Heart right ventricle (tissue), 16 donors: ENCODE measurements around the gene PHACTR2. TPM values are rescaled to one million over a fixed set of nuclear protein-coding genes. Genes with fewer than 3 reads are reported as not detected.

Experiments
- ATAC-seq, 8 donors: fragments of 200-7000 bp; cut with Tn5 transposase; one replicate each; pipeline ENCODE4 v1.9.1; 2020; ENCODE audit warnings: mild to moderate bottlenecking in 8 of 8, moderate library complexity in 8 of 8, moderate number of reproducible peaks in 1 of 8
- DNase-seq, 2 donors: peaks; one replicate each; pipeline ENCODE4 v3.0.0-alpha.2; 2020
- H3K27ac ChIP-seq, 10 donors: fragments of 200-600 bp; sonication (generic) in 2 of 10; one replicate each; pipeline versions ENCODE4 v1.5.0 to v1.8.0; 2020 to 2022; ENCODE audit warnings: mild to moderate bottlenecking in 3 of 10
- H3K27me3 ChIP-seq, 7 donors: fragments of 200-600 bp; one replicate each; pipeline ENCODE4 v1.8.0; 2021 to 2022; ENCODE audit warnings: mild to moderate bottlenecking in 2 of 7
- H3K36me3 ChIP-seq, 9 donors: fragments of 200-600 bp; sonication (generic) in 1 of 9; one replicate each; pipeline versions ENCODE4 v1.5.0 to v1.8.0; 2020 to 2022; ENCODE audit warnings: mild to moderate bottlenecking in 2 of 9
- H3K4me1 ChIP-seq, 9 donors: fragments of 200-600 bp; sonication (generic) in 1 of 9; one replicate each; pipeline versions ENCODE4 v1.5.0 to v1.8.0; 2020 to 2022; ENCODE audit warnings: mild to moderate bottlenecking in 4 of 9
- H3K4me3 ChIP-seq, 10 donors: fragments of 200-600 bp; sonication (generic) in 2 of 10; one replicate each; pipeline versions ENCODE4 v1.5.0 to v1.8.0; 2020 to 2022; ENCODE audit warnings: mild to moderate bottlenecking in 7 of 10, moderate library complexity in 2 of 10
- H3K9me3 ChIP-seq, 11 donors: fragments of 200-600 bp in 10 of 11; sonication (generic) in 2 of 11; one replicate each; pipeline versions ENCODE4 v1.5.0 to v1.8.0; 2013 to 2022; ENCODE audit warnings: mild to moderate bottlenecking in 2 of 11, control low read depth in 1 of 11, moderate library complexity in 1 of 11
- CTCF ChIP-seq, 9 donors: fragments of 200-600 bp; sonication (generic) in 2 of 9; IDR thresholded peaks; one replicate each; pipeline versions ENCODE4 v1.5.0 to v1.8.0; 2021 to 2022; ENCODE audit warnings: antibody characterized with exemption in 9 of 9, mild to moderate bottlenecking in 5 of 9, moderate library complexity in 1 of 9
- WGBS, 2 donors: extraction: QIAGEN DNeasy Blood & Tissue Kit; methylation state at CpG; one replicate each; pipeline ENCODE4 v1.1.7; 2013; ENCODE audit warnings: inconsistent platforms in 1 of 2; 5-methylcytosine and 5-hydroxymethylcytosine counted together
- intact Hi-C, 10 donors: fragments of 100-400 bp; cut with DNase I; formaldehyde crosslinking; loops; one replicate each; pipeline versions ENCODE4 v1.11.1 to v1.14.2; 2022
- polyA plus RNA-seq, 2 donors: library from polyadenylated mRNA; stranded (reverse); fragments of 200-250 nt; gene quantifications; one replicate each; pipeline ENCODE4 v1.2.3, GENCODE V29; 2013
- total RNA-seq, 10 donors: library from RNA; stranded (reverse); fragmentation: NEBNext Ultra II Directional in 3 of 10; extraction: Animal tissue kit (Norgen Biotek cat#: 25700) in 3 of 10; gene quantifications; one replicate each; pipeline versions ENCODE4 v1.2.1 to v1.2.4, GENCODE V29; 2021 to 2023
- donor health status: Arrhythmogenic right ventricular cardiomyopathy.
- donor health status: ischemic (EF 13 %, LVEDD 7.1; RV severe dilation, severe dysfunction).
- donor health status: healthy with polysubstance abuse.
- donor health status: DM: no; HTN: yes; CAD: no.
- donor health status: DM: no; HTN: no; CAD: no.
- donor health status: ischemic (EF 25% LVEDD 6.9; RV normal size, moderate dysfunction).
- donor health status: ischemic (EF 25% LVEDD 5.7; RV mildly dilated, moderate dysfunction).
- donor health status: healthy.
- donor health status: DM: yes; HTN: yes; CAD: no.
- donor health status: Ischemic cardiomyopathy.
- donor health status: ischemic (EF 35%, LVEDD 5.7; RV mildly dilated, moderate dysfunction).
- donor health status: nonischemic (EF 11% LVEDD 7.7; RV severe dilation, severe dysfunction).
- donor health status: DM: yes; HTN: yes; CAD: no.
- donor health status: PGD.
- donor health status: ischemic (EF 29% LVEDD 5.4; RV normal size, mild dysfunction).
- donor health status: nonischemic (EF 23%, LVEDD 6.1; RV moderate dilation, normal function).

Gene PHACTR2
- total and polyA plus RNA-seq, 12 donors = 6.5 to 96.3 (median 70.2) TPM

GRCh38 chr6:143634486-143634885, 43.3 kb upstream of the PHACTR2 start:
- no peak for ATAC-seq

DNA sequence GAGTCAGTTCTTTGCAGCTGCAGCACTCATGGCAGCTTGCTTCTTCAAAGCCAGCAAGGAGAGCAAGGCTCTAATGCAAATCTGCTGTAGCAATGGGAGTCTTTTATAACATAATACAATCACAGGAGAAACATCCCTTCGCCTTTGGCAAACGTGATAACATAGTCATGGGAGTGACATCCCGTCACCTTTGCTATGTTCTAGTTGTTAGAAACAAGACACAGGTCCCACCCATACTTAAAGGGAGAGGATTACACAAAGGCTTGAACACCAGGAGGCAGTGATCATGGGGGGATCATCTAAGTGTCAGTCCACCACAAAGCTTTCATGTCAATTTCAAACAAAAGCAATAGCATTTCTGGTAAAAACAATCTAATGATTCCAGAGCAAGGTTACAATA, 40.1 kb upstream of the PHACTR2 start:
- no peaks in the 10 kb centered on the region for H3K36me3 ChIP-seq
- no peak overlapping the region for H3K4me3 ChIP-seq
- no peak overlapping the region for H3K27ac ChIP-seq
- no peaks in the 10 kb centered on the region for H3K4me1 ChIP-seq
- WGBS, 2 donors = 61 to 65% methylated on average over 3 of the region's 3 CpGs
- H3K27me3 ChIP-seq = no peaks in the 10 kb centered on the region
- intact Hi-C loops = no loop called here
- TF ChIP-seq CTCF (IDR thresholded peaks at IDR 0.05) = no peak
- no peaks in the 10 kb centered on the region for H3K9me3 ChIP-seq
- no peak for ATAC-seq
- no peak for DNase-seq

More at GRCh38 chr6:143634486-143634885, 43.3 kb upstream of the PHACTR2 start:
- intact Hi-C loops = no loop called here
- DNase-seq = no peak
- no peak overlapping the region for H3K4me3 ChIP-seq
- H3K36me3 ChIP-seq = no peaks in the 10 kb centered on the region
- H3K27me3 ChIP-seq = no peaks in the 10 kb centered on the region
- WGBS, 2 donors = 74 to 76% methylated on average over 2 of the region's 2 CpGs
- no peak for TF ChIP-seq CTCF (IDR thresholded peaks at IDR 0.05)
- no peaks in the 10 kb centered on the region for H3K9me3 ChIP-seq
- no peak overlapping the region for H3K27ac ChIP-seq
- H3K4me1 ChIP-seq = no peaks in the 10 kb centered on the region

DNA sequence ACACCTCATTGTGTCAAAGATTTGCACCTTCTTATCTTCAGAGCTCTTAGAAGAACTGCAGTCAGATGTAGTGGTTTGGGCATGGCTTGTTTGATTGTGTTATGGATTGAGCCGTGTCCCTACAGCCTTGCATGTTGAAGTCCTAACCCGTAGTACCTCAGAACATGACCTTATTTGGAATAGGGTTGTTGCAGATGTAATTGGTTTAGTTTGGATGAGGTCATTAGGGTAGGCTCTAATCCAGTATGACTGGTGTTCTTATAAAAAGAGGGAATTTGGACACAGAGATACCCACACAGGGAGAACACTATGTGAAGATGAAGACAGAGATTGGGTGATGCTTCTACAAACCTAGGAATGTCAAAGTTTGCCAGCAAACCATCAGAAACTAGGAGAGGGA, 35.4 kb upstream of the PHACTR2 start:
- intact Hi-C loops = no loop called here
- ATAC-seq (no peak), DNase-seq (no peak)
- H3K4me3 ChIP-seq = no peak overlapping the region
- WGBS, 2 donors = 69 to 87% methylated on average over 2 of the region's 2 CpGs
- no peaks in the 10 kb centered on the region for H3K4me1 ChIP-seq
- H3K27me3 ChIP-seq = no peaks in the 10 kb centered on the region
- H3K36me3 ChIP-seq = no peaks in the 10 kb centered on the region
- H3K27ac ChIP-seq = no peak overlapping the region
- H3K9me3 ChIP-seq = no peaks in the 10 kb centered on the region
- no peak for TF ChIP-seq CTCF (IDR thresholded peaks at IDR 0.05)

GRCh38 chr6:143647191-143647590, 30.6 kb upstream of the PHACTR2 start:
- intact Hi-C loops = no loop called here
- ATAC-seq (no peak), DNase-seq (no peak)
- peaks cover 0 to 4% (median 0%) of the 10 kb centered on the region in 9 donors for H3K4me1 ChIP-seq
- no peaks in the 10 kb centered on the region for H3K27me3 ChIP-seq
- H3K9me3 ChIP-seq = peaks cover 0 to 10% (median 0%) of the 10 kb centered on the region in 11 donors
- no peak overlapping the region for H3K27ac ChIP-seq
- 75 to 79% methylated on average over 3 of the region's 3 CpGs for WGBS, 2 donors
- no peak overlapping the region for H3K4me3 ChIP-seq
- H3K36me3 ChIP-seq = no peaks in the 10 kb centered on the region
- TF ChIP-seq CTCF (IDR thresholded peaks at IDR 0.05) = no peak
